CD4-positive, alpha-beta T cell (primary cell): ENCODE results near the gene MTHFD2L. TPM values are rescaled to one million over a fixed set of nuclear protein-coding genes. Genes with fewer than 3 reads are reported as not detected.

Experiments
- ATAC-seq: fragments of 200-7000 bp; cut with Tn5 transposase; one replicate; pipeline ENCODE4 v1.10.0; 2022; ENCODE audit warnings: mild to moderate bottlenecking; ENCODE audit not compliant: poor library complexity
- CTCF ChIA-PET: fragments of 350-600 bp; sonication (Branson Sonifier 250); formaldehyde crosslinking; loops from one replicate; lab custom pipeline; 2021; ENCODE audit warnings: antibody characterized with exemption, inconsistent platforms; lab: Charles Lee
- POLR2A ChIA-PET: fragments of 350-600 bp; sonication (Branson Sonifier 250); formaldehyde crosslinking; loops from one replicate; lab custom pipeline; 2021; ENCODE audit warnings: antibody characterized with exemption, inconsistent platforms; lab: Charles Lee
- DNase-seq, 14 experiments: peaks; one replicate each; pipeline ENCODE4 v3.0.0-alpha.2; 2013 to 2020; ENCODE audit warnings: mixed read lengths in 2 of 14
- H3K27ac ChIP-seq, 2 donors: one replicate each; pipeline versions ENCODE4 v1.5.1 to v1.7.0; 2013; ENCODE audit warnings: low read length in 2 of 2, low read depth in 1 of 2, mild to moderate bottlenecking in 1 of 2
- H3K27me3 ChIP-seq, 2 experiments: 1 replicate in 1 of 2; 2 replicates in 1 of 2; pipeline versions ENCODE4 v1.6.1 to v1.7.0; 2013; ENCODE audit warnings: low read length in 2 of 2, control low read depth in 1 of 2, mild to moderate bottlenecking in 1 of 2, moderate library complexity in 1 of 2; ENCODE audit not compliant: insufficient read depth in 2 of 2, control insufficient read depth in 1 of 2
- H3K36me3 ChIP-seq: one replicate; pipeline ENCODE4 v1.6.1; 2013; ENCODE audit warnings: low read length, control low read depth; ENCODE audit not compliant: insufficient read depth
- H3K4me1 ChIP-seq: one replicate; pipeline ENCODE4 v1.6.1; 2013; ENCODE audit warnings: low read length, control low read depth; ENCODE audit not compliant: insufficient read depth
- H3K4me3 ChIP-seq: one replicate; pipeline ENCODE4 v1.5.1; 2013; ENCODE audit warnings: mild to moderate bottlenecking, low read length, moderate library complexity
- H3K9me3 ChIP-seq, 2 experiments: 1 replicate in 1 of 2; 2 replicates in 1 of 2; pipeline versions ENCODE4 v1.6.1 to v1.7.0; 2013; ENCODE audit warnings: low read length in 2 of 2, mild to moderate bottlenecking in 2 of 2, control low read depth in 1 of 2, moderate library complexity in 1 of 2; ENCODE audit not compliant: control insufficient read depth in 1 of 2, insufficient read depth in 1 of 2
- H3K27ac Mint-ChIP-seq: one replicate; pipeline ENCODE4 v1.8.0; 2020; ENCODE audit warnings: mixed read lengths
- H3K27me3 Mint-ChIP-seq: one replicate; pipeline ENCODE4 v1.8.0; 2021; ENCODE audit warnings: mixed read lengths
- H3K36me3 Mint-ChIP-seq: one replicate; pipeline ENCODE4 v1.8.0; 2021; ENCODE audit warnings: low read depth, mixed read lengths
- H3K4me1 Mint-ChIP-seq: one replicate; pipeline ENCODE4 v1.8.0; 2021; ENCODE audit warnings: low read depth, mixed read lengths
- H3K4me3 Mint-ChIP-seq: one replicate; pipeline ENCODE4 v1.8.0; 2020; ENCODE audit warnings: mild to moderate bottlenecking, mixed read lengths
- H3K9me3 Mint-ChIP-seq: one replicate; pipeline ENCODE4 v1.8.0; 2020; ENCODE audit warnings: mixed read lengths
- CTCF ChIP-seq: fragments of 200-600 bp; IDR thresholded peaks from one replicate; pipeline ENCODE4 v1.8.0; 2022; ENCODE audit warnings: antibody characterized with exemption, mild to moderate bottlenecking
- intact Hi-C, 2 experiments: fragments of 100-400 bp; cut with DNase I in 1 of 2; cut with micrococcal nuclease in 1 of 2; formaldehyde crosslinking; loops; one replicate each; pipeline versions ENCODE4 v1.15.1 to v1.9.0; 2023 to 2025; cut with DNase I, micrococcal nuclease
- total RNA-seq, 174 experiments: library from RNA in 2 of 174; stranded (reverse) in 2 of 174; gene quantifications; one replicate each; pipeline ENCODE4 v1.2.3 and lab custom pipeline; 2021 to 2026

Gene MTHFD2L
- total RNA-seq, 2 experiments from 2014 or later = 13.7 to 14.4 TPM

DNA sequence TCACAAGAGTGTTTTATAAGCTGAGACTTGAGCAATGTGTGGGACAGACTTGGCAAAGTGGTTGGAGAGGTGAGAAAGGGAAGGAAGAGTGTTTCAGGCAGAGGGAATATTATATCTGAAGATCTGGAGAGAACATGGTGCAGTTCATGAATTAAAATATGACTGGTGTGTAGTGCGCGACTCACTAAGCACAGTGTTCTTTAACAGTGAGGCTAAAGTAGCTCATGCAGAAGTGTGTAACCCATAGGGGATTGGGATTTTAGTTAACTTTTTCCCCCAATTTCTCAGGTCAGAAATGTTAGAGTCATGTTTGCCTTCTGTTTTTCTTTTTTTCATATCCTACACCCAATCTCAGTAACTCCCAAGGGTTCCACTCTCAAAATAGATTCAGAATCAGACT, 9.7 kb downstream of the MTHFD2L start:
- DNase-seq (no peak), ATAC-seq (no peak)
- ChIA-PET CTCF (no interaction called here), POLR2A (no interaction called here)
- peaks cover 14% of the 10 kb centered on the region for H3K36me3 Mint-ChIP-seq
- Histone ChIP-seq H3K9me3 (peaks cover 0 to 3% of the 10 kb centered on the region in 2 experiments), H3K27ac (no peak overlapping the region), H3K4me3 (no peak overlapping the region), H3K36me3 (peaks cover 3% of the 10 kb centered on the region), H3K27me3 (no peaks in the 10 kb centered on the region), H3K4me1 (no peaks in the 10 kb centered on the region)
- H3K4me1 Mint-ChIP-seq = no peaks in the 10 kb centered on the region
- H3K27me3 Mint-ChIP-seq = no peaks in the 10 kb centered on the region
- no peak for TF ChIP-seq CTCF
- no peaks in the 10 kb centered on the region for H3K9me3 Mint-ChIP-seq
- H3K4me3 Mint-ChIP-seq = no peak overlapping the region
- intact Hi-C loops = no loop called here
- H3K27ac Mint-ChIP-seq = no peak overlapping the region

- Histone ChIP-seq H3K27ac (no peak overlapping the region), H3K9me3 (peaks cover 0 to 3% of the 10 kb centered on the region in 2 experiments), H3K27me3 (no peaks in the 10 kb centered on the region), H3K4me1 (no peaks in the 10 kb centered on the region), H3K36me3 (no peaks in the 10 kb centered on the region), H3K4me3 (no peak overlapping the region)
- no peaks in the 10 kb centered on the region for H3K4me1 Mint-ChIP-seq
- DNase-seq (no peak), ATAC-seq (no peak)
- intact Hi-C loops = no loop called here
- no peak for TF ChIP-seq CTCF
- no peaks in the 10 kb centered on the region for H3K27me3 Mint-ChIP-seq
- H3K27ac Mint-ChIP-seq = no peak overlapping the region
- H3K36me3 Mint-ChIP-seq = peaks cover 13% of the 10 kb centered on the region
- H3K4me3 Mint-ChIP-seq = no peak overlapping the region
- ChIA-PET POLR2A (no interaction called here), CTCF (no interaction called here)
- no peaks in the 10 kb centered on the region for H3K9me3 Mint-ChIP-seq
These were observed 10.9 kb downstream of the MTHFD2L start for GRCh38 chr4:74168841-74169240.

GRCh38 chr4:74173321-74173720, 15.4 kb downstream of the MTHFD2L start:
- no peak for ATAC-seq
- Histone ChIP-seq H3K36me3 (no peaks in the 10 kb centered on the region), H3K4me3 (no peak overlapping the region), H3K9me3 (no peaks in the 10 kb centered on the region), H3K27me3 (no peaks in the 10 kb centered on the region), H3K27ac (no peak overlapping the region), H3K4me1 (no peaks in the 10 kb centered on the region)
- ChIA-PET CTCF (no interaction called here), POLR2A (no interaction called here)
- Mint-ChIP-seq H3K4me3 (no peak overlapping the region), H3K4me1 (no peaks in the 10 kb centered on the region), H3K9me3 (no peaks in the 10 kb centered on the region), H3K27me3 (no peaks in the 10 kb centered on the region), H3K36me3 (peaks cover 7% of the 10 kb centered on the region), H3K27ac (no peak overlapping the region)
- intact Hi-C loops = no loop called here
- no peak for TF ChIP-seq CTCF
- DNase-seq = no peak
